HepG2 (cell line): Measurements from ENCODE around the gene SPACA4. TPM values are rescaled to one million over a fixed set of nuclear protein-coding genes. Genes with fewer than 3 reads are reported as not detected.

Experiments used
- AGO2 ChIP-seq: fragments of 200-400 bp; formaldehyde crosslinking; optimal IDR thresholded peaks from 2 replicates; pipeline ENCODE3; 2017; ENCODE audit warnings: mild to moderate bottlenecking, low read depth, low read length, moderate library complexity
- DPF2 ChIP-seq: sonication (generic); formaldehyde crosslinking; IDR thresholded peaks from 2 replicates; pipeline ENCODE4 v1.4.0; 2020; ENCODE audit warnings: mild to moderate bottlenecking, low read depth, missing genetic modification reagents, borderline replicate concordance
- ERF ChIP-seq: IDR thresholded peaks from 2 replicates; pipeline ENCODE4 v1.6.1; 2018; ENCODE audit warnings: missing biosample characterization, missing genetic modification reagents
- ETV5 ChIP-seq: IDR thresholded peaks from 2 replicates; pipeline ENCODE4 v1.6.1; 2018; ENCODE audit warnings: missing biosample characterization, missing genetic modification reagents, inconsistent platforms, borderline replicate concordance
- FOXO1 ChIP-seq: sonication (generic); formaldehyde crosslinking; IDR thresholded peaks from 2 replicates; pipeline ENCODE4 v1.4.0; 2020; ENCODE audit warnings: missing genetic modification reagents
- IKZF4 ChIP-seq: sonication (generic); formaldehyde crosslinking; IDR thresholded peaks from 2 replicates; pipeline ENCODE4 v1.5.1; 2020; ENCODE audit warnings: borderline replicate concordance, mild to moderate bottlenecking, low read depth, missing genetic modification reagents; ENCODE audit errors: not compliant biosample characterization
- MXI1 ChIP-seq: IDR thresholded peaks from 3 replicates; pipeline ENCODE4 v1.6.1; 2012; ENCODE audit warnings: low read depth, low read length, inconsistent platforms, borderline replicate concordance
- TBX3 ChIP-seq: fragments of 450-650 bp; IDR thresholded peaks from 2 replicates; pipeline ENCODE4 v1.6.1; 2017; ENCODE audit warnings: antibody characterized with exemption, mild to moderate bottlenecking, inconsistent platforms, borderline replicate concordance
- U2AF2 ChIP-seq: fragments of 200-400 bp; formaldehyde crosslinking; IDR thresholded peaks from 2 replicates; pipeline ENCODE4 v1.6.1; 2017; ENCODE audit warnings: low read depth, mild to moderate bottlenecking, low read length
- ZFP82 ChIP-seq: sonication (generic); formaldehyde crosslinking; IDR thresholded peaks from 2 replicates; pipeline ENCODE4 v1.5.1; 2020; ENCODE audit warnings: mild to moderate bottlenecking, missing genetic modification reagents, borderline replicate concordance
- ZNF160 ChIP-seq: sonication (generic); formaldehyde crosslinking; IDR thresholded peaks from 2 replicates; pipeline ENCODE4 v1.8.0; 2022; ENCODE audit warnings: mild to moderate bottlenecking, inconsistent platforms, missing genetic modification reagents
- ZNF333 ChIP-seq: sonication (generic); formaldehyde crosslinking; IDR thresholded peaks from 2 replicates; pipeline ENCODE4 v1.4.0; 2020; ENCODE audit warnings: mild to moderate bottlenecking, missing genetic modification reagents, borderline replicate concordance
- ZNF335 ChIP-seq: sonication (generic); formaldehyde crosslinking; IDR thresholded peaks from 2 replicates; pipeline ENCODE4 v1.4.0; 2020; ENCODE audit warnings: missing genetic modification reagents
- ZNF468 ChIP-seq: sonication (generic); formaldehyde crosslinking; IDR thresholded peaks from 2 replicates; pipeline ENCODE4 v1.8.0; 2022; ENCODE audit warnings: mild to moderate bottlenecking, moderate library complexity, missing genetic modification reagents
- ZNF883 ChIP-seq: sonication (generic); formaldehyde crosslinking; IDR thresholded peaks from 2 replicates; pipeline ENCODE4 v1.5.1; 2020; ENCODE audit warnings: mild to moderate bottlenecking, missing genetic modification reagents; ENCODE audit errors: not compliant biosample characterization
- polyA plus RNA-seq, 8 experiments: library from polyadenylated mRNA; depleted of rRNA in 3 of 8; stranded (reverse) in 7 of 8; unstranded in 1 of 8; fragments of >200 nt; fragmentation: Illumina TruSeq in 4 of 8; extraction: Trizol in 4 of 8; gene quantifications; 2 replicates each; pipeline versions ENCODE4 v1.2.1 to v1.2.3, GENCODE V29; 2011 to 2016; ENCODE audit warnings: low read depth in 4 of 8, missing spikeins in 1 of 8, mixed read lengths in 1 of 8; ENCODE audit not compliant: insufficient read depth in 1 of 8
- total RNA-seq, 5 experiments: library from RNA; depleted of rRNA; stranded (reverse); fragments of >200 nt; fragmentation: Illumina TruSeq; extraction: Trizol; gene quantifications; 2 replicates each; pipeline ENCODE4 v1.2.3, GENCODE V29; 2016; ENCODE audit warnings: low read depth in 1 of 5
- TF ChIP-seq, protein P1 (sequence below): sonication (generic); formaldehyde crosslinking; IDR thresholded peaks from 2 replicates; pipeline ENCODE4 v1.5.0; 2020; ENCODE audit warnings: missing genetic modification reagents, mild to moderate bottlenecking, borderline replicate concordance
- TF ChIP-seq, protein P2 (sequence below): sonication (generic); formaldehyde crosslinking; IDR thresholded peaks from 2 replicates; pipeline ENCODE4 v1.4.0; 2020; ENCODE audit warnings: missing genetic modification reagents
- TF ChIP-seq, protein P3 (sequence below): sonication (generic); formaldehyde crosslinking; IDR thresholded peaks from 2 replicates; pipeline ENCODE4 v1.8.1; 2023; ENCODE audit warnings: missing genetic modification reagents, mild to moderate bottlenecking, borderline replicate concordance
- TF ChIP-seq, protein P4 (sequence below): IDR thresholded peaks from 2 replicates; pipeline ENCODE4 v1.6.1; 2012; ENCODE audit warnings: low read depth, low read length, improper control_type of control experiment
- TF ChIP-seq, protein P5 (sequence below): sonication (generic); formaldehyde crosslinking; IDR thresholded peaks from 2 replicates; pipeline ENCODE4 v1.5.0; 2020; ENCODE audit warnings: missing genetic modification reagents
- TF ChIP-seq, protein P6 (sequence below): IDR thresholded peaks from 2 replicates; pipeline ENCODE4 v1.6.1; 2016

SPACA4 gene
- total and polyA plus RNA-seq, 2 of the 13 experiments (the other 11 are each of a cell fraction or from before 2014, with no cell fraction given), result not detected

DNA sequence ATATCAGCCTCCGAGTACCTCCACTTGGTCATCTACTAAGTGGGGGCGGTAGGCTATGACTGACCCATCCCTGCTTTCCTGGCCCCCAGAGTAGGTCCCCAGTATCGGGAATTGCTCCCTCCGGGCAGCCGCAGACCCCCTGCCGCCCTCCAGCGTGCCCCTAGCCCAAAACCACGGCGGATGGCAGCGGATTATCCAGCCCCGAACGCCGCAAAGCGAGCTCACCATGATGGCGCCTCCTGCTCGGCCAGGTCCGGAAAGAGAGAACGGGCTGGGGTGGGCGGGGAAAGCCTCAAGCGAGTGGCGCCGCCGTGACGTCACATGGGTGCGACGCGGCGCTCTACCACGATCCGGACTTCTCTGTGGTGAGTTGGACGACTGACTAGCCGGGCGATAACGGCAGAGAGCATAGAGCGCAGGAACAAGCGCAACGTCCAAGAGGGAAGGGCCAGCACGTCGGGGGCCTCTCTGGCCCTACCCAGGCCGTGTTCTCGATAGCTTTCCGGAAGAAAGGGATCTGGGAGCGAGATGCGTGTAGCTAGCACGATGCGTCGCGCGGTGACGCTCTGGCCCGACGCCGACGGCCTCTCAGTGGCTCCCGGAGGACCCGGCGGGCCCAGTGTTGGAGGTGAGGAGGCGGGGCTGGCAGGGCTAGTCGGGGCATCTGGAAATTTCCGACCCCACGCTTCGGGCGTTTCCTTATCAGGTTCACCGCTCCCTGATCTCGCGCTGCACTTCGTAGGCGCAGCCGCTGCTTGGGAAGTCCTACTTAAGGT lies 12.6 kb downstream of the SPACA4 start, which contains the start of the genes RPL18 and SPHK2 (continued):
- TF ChIP-seq ZNF335 (CRISPR knock-in tag) (peak; percentile 90), MXI1 (peak; percentile 87; the same call in 1 of the 3 replicates), U2AF2 (0 out of 2 replicates have a peak, but pooled peaks have one; percentile 14), ZNF883 (CRISPR knock-in tag) (peak; percentile 79), ERF (CRISPR knock-in tag) (peak; percentile 97), ZNF333 (CRISPR knock-in tag) (no peak; the same call in 1 of the 2 replicates), ZFP82 (CRISPR knock-in tag) (peak; percentile 94; the same call in 1 of the 2 replicates), IKZF4 (CRISPR knock-in tag) (peak; percentile 91), ETV5 (CRISPR knock-in tag) (peak; percentile 93), DPF2 (CRISPR knock-in tag) (no peak), ZNF468 (CRISPR knock-in tag) (no peak), AGO2 (peak; percentile 80), TBX3 (peak; percentile 67; the same call in 1 of the 2 replicates), ZNF160 (CRISPR knock-in tag) (0 out of 2 replicates have a peak, but pooled peaks have one; percentile 45), FOXO1 (CRISPR knock-in tag) (peak; percentile 77)
- TF ChIP-seq, protein P1, sequence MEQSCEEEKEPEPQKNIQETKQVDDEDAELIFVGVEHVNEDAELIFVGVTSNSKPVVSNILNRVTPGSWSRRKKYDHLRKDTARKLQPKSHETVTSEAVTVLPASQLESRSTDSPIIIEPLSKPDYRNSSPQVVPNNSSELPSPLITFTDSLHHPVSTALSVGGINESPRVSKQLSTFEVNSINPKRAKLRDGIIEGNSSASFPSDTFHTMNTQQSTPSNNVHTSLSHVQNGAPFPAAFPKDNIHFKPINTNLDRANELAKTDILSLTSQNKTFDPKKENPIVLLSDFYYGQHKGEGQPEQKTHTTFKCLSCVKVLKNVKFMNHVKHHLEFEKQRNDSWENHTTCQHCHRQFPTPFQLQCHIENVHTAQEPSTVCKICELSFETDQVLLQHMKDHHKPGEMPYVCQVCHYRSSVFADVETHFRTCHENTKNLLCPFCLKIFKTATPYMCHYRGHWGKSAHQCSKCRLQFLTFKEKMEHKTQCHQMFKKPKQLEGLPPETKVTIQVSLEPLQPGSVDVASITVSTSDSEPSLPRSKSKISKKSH (CRISPR knock-in tag), result peak; percentile 94
- TF ChIP-seq, protein P2, sequence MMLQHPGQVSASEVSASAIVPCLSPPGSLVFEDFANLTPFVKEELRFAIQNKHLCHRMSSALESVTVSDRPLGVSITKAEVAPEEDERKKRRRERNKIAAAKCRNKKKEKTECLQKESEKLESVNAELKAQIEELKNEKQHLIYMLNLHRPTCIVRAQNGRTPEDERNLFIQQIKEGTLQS, result peak; percentile 78; the same call in 1 of the 2 replicates
- TF ChIP-seq, protein P3, sequence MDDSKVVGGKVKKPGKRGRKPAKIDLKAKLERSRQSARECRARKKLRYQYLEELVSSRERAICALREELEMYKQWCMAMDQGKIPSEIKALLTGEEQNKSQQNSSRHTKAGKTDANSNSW (CRISPR knock-in tag), result peak; percentile 93; the same call in 1 of the 2 replicates
- TF ChIP-seq, protein P4, sequence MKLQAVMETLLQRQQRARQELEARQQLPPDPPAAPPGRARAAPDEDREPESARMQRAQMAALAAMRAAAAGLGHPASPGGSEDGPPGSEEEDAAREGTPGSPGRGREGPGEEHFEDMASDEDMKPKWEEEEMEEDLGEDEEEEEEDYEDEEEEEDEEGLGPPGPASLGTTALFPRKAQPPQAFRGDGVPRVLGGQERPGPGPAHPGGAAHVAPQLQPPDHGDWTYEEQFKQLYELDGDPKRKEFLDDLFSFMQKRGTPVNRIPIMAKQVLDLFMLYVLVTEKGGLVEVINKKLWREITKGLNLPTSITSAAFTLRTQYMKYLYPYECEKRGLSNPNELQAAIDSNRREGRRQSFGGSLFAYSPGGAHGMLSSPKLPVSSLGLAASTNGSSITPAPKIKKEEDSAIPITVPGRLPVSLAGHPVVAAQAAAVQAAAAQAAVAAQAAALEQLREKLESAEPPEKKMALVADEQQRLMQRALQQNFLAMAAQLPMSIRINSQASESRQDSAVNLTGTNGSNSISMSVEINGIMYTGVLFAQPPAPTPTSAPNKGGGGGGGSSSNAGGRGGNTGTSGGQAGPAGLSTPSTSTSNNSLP, result no peak; the same call in 1 of the 2 replicates
- TF ChIP-seq, protein P5, sequence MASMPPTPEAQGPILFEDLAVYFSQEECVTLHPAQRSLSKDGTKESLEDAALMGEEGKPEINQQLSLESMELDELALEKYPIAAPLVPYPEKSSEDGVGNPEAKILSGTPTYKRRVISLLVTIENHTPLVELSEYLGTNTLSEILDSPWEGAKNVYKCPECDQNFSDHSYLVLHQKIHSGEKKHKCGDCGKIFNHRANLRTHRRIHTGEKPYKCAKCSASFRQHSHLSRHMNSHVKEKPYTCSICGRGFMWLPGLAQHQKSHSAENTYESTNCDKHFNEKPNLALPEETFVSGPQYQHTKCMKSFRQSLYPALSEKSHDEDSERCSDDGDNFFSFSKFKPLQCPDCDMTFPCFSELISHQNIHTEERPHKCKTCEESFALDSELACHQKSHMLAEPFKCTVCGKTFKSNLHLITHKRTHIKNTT, result no peak
- TF ChIP-seq, protein P6, sequence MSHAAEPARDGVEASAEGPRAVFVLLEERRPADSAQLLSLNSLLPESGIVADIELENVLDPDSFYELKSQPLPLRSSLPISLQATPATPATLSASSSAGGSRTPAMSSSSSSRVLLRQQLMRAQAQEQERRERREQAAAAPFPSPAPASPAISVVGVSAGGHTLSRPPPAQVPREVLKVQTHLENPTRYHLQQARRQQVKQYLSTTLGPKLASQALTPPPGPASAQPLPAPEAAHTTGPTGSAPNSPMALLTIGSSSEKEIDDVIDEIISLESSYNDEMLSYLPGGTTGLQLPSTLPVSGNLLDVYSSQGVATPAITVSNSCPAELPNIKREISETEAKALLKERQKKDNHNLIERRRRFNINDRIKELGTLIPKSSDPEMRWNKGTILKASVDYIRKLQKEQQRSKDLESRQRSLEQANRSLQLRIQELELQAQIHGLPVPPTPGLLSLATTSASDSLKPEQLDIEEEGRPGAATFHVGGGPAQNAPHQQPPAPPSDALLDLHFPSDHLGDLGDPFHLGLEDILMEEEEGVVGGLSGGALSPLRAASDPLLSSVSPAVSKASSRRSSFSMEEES (CRISPR knock-in tag), result peak; percentile 55
